ENCODE results near the gene PPM1H.
"Not testable (repeated sequence)": the region's sequence is repeated elsewhere in the genome, so short reads cannot be mapped to it uniquely, and the experiment has no call there.

PPM1H gene

GRCh38 chr12:62767496-62767895, 167.5 kb downstream of the PPM1H start:
- DNase-seq (ENCODE audit: low read depth) = no peak

- no peak for DNase-seq (ENCODE audit: low read depth)
These were observed 168.5 kb downstream of the PPM1H start for GRCh38 chr12:62766496-62766895.

GRCh38 chr12:62763861-62764645, 170.9 kb downstream of the PPM1H start:
- no peak for DNase-seq (ENCODE audit: low read depth)

- no peak for DNase-seq (ENCODE audit: low read depth)
These were observed 171.6 kb downstream of the PPM1H start for GRCh38 chr12:62763312-62763711.

- no peak for DNase-seq (ENCODE audit: low read depth)
These were observed 172.3 kb downstream of the PPM1H start for GRCh38 chr12:62762645-62763044.

GRCh38 chr12:62761658-62762057, 173.3 kb downstream of the PPM1H start:
- DNase-seq (ENCODE audit: low read depth) = no peak

- no peak for DNase-seq (ENCODE audit: low read depth)
These were observed 174.2 kb downstream of the PPM1H start for GRCh38 chr12:62760779-62761178.

GRCh38 chr12:62760341-62760740, 174.6 kb downstream of the PPM1H start:
- DNase-seq (ENCODE audit: low read depth) = not testable (repeated sequence)

GRCh38 chr12:62758216-62758615, 176.7 kb downstream of the PPM1H start:
- DNase-seq (ENCODE audit: low read depth) = no peak

- DNase-seq (ENCODE audit: low read depth) = no peak
These were observed 177.9 kb downstream of the PPM1H start for GRCh38 chr12:62757048-62757447.

GRCh38 chr12:62754706-62755105, 180.2 kb downstream of the PPM1H start:
- DNase-seq (ENCODE audit: low read depth) = no peak

- DNase-seq (ENCODE audit: low read depth) = no peak
These were observed 183.2 kb downstream of the PPM1H start for GRCh38 chr12:62751810-62752155.

- DNase-seq (ENCODE audit: low read depth) = no peak
These were observed 183.8 kb downstream of the PPM1H start for GRCh38 chr12:62750941-62751809.

- DNase-seq (ENCODE audit: low read depth) = no peak
These were observed 185.4 kb downstream of the PPM1H start for GRCh38 chr12:62749586-62749985.

GRCh38 chr12:62748941-62749468, 185.9 kb downstream of the PPM1H start:
- no peak for DNase-seq (ENCODE audit: low read depth)

GRCh38 chr12:62744551-62744950, 190.4 kb downstream of the PPM1H start:
- DNase-seq (ENCODE audit: low read depth) = no peak

GRCh38 chr12:62739266-62740015, 195.5 kb downstream of the PPM1H start:
- DNase-seq (ENCODE audit: low read depth) = no peak

GRCh38 chr12:62738616-62739015, 196.3 kb downstream of the PPM1H start:
- no peak for DNase-seq (ENCODE audit: low read depth)

- DNase-seq (ENCODE audit: low read depth) = no peak
These were observed 196.8 kb downstream of the PPM1H start for GRCh38 chr12:62738105-62738504.

- DNase-seq (ENCODE audit: low read depth) = no peak
These were observed 197.3 kb downstream of the PPM1H start for GRCh38 chr12:62737615-62738014.

- no peak for DNase-seq (ENCODE audit: low read depth)
These were observed 197.8 kb downstream of the PPM1H start for GRCh38 chr12:62737188-62737587.

GRCh38 chr12:62736596-62736995, 198.4 kb downstream of the PPM1H start:
- no peak for DNase-seq (ENCODE audit: low read depth)
